Ovary (tissue), 9 donors: ENCODE results near the gene EYS. TPM values are rescaled to one million over a fixed set of nuclear protein-coding genes. Genes with fewer than 3 reads are reported as not detected.

ENCODE experiments used
- DNase-seq, 5 donors: peaks; one replicate each; pipeline ENCODE4 v3.0.0-alpha.2; 2019 to 2020
- H3K27ac ChIP-seq, 2 donors: fragments of 200-600 bp; one replicate each; pipeline versions ENCODE4 v1.5.1 to v1.8.0; 2019 to 2022
- H3K27me3 ChIP-seq: fragments of 200-600 bp; one replicate; pipeline ENCODE4 v1.8.0; 2022
- H3K36me3 ChIP-seq: fragments of 200-600 bp; sonication (generic); one replicate; pipeline ENCODE4 v1.5.1; 2019
- H3K4me1 ChIP-seq: one replicate; pipeline ENCODE4 v1.8.1; 2013; ENCODE audit warnings: mild to moderate bottlenecking, moderate library complexity; ENCODE audit not compliant: insufficient read depth
- H3K4me3 ChIP-seq: fragments of 200-600 bp; sonication (generic); one replicate; pipeline ENCODE4 v1.5.1; 2017
- H3K9me3 ChIP-seq, 2 donors: fragments of 200-600 bp in 1 of 2; sonication (generic) in 1 of 2; one replicate each; pipeline versions ENCODE4 v1.5.1 to v1.8.1; 2013 to 2019; ENCODE audit warnings: mild to moderate bottlenecking in 1 of 2, moderate library complexity in 1 of 2
- CTCF ChIP-seq, 3 donors: fragments of 450-650 bp in 2 of 3; fragments of 200-600 bp in 1 of 3; IDR thresholded peaks; one replicate each; pipeline versions ENCODE4 v1.5.1 to v1.8.0; 2016 to 2022; ENCODE audit warnings: antibody characterized with exemption in 3 of 3, mild to moderate bottlenecking in 1 of 3
- EP300 ChIP-seq: sonication (generic); formaldehyde crosslinking; IDR thresholded peaks from one replicate; pipeline ENCODE4 v1.6.1; 2017; ENCODE audit warnings: antibody characterized with exemption
- POLR2A ChIP-seq: fragments of 450-650 bp; IDR thresholded peaks from one replicate; pipeline ENCODE4 v1.6.1; 2017; ENCODE audit warnings: antibody characterized with exemption, mild to moderate bottlenecking, moderate library complexity
- WGBS, 3 donors: extraction: QIAGEN DNeasy Blood & Tissue Kit in 1 of 3; methylation state at CpG; one replicate each; pipeline versions ENCODE4 v1.1.5 to v1.1.7; 2013 to 2017; 5-methylcytosine and 5-hydroxymethylcytosine counted together
- intact Hi-C, 4 donors: fragments of 100-400 bp; cut with DNase I; formaldehyde crosslinking; loops; one replicate each; pipeline versions ENCODE4 v1.11.0 to v1.15.1; 2022 to 2023
- polyA plus RNA-seq, 2 donors: library from polyadenylated mRNA; stranded (reverse); fragments of 200-250 nt in 1 of 2; fragments of 350-450 nt in 1 of 2; fragmentation: Illumina TruSeq in 1 of 2; extraction: RNeasy Lipid Tissue Mini Kit (QIAGEN cat#74804) in 1 of 2; gene quantifications; one replicate each; pipeline ENCODE4 v1.2.3, GENCODE V29; 2013 to 2014
- total RNA-seq, 7 donors: library from RNA; depleted of rRNA in 2 of 7; stranded (reverse); fragments of >200 nt in 2 of 7; fragmentation: NEBNext Ultra II Directional in 3 of 7; extraction: Animal tissue kit (Norgen Biotek cat#: 25700) in 3 of 7; gene quantifications; one replicate each; pipeline versions ENCODE4 v1.1.0 to v1.2.4, GENCODE V29; 2016 to 2023
- donor health status: DM: no; HTN: no; CAD: no; lungs with moderate emphysema.
- donor health status: DM: no; HTN: no; CAD: no.
- donor health status: Bipolar disorder and iron deficiency.
- donor health status: DM: yes; HTN: yes; CAD: no.
- donor health status: DM: no; HTN: no; CAD: no.
- donor health status: DM: yes; HTN: yes; CAD: no.

Gene EYS
- total and polyA plus RNA-seq, 9 donors = under 0.01 to 0.03 (median 0.01) TPM; not detected in 6

- Histone ChIP-seq H3K36me3 (no peaks in the 10 kb centered on the region), H3K27me3 (no peaks in the 10 kb centered on the region), H3K9me3 (no peaks in the 10 kb centered on the region), H3K4me3 (no peak overlapping the region), H3K4me1 (no peaks in the 10 kb centered on the region), H3K27ac (no peak overlapping the region)
- TF ChIP-seq CTCF (IDR thresholded peaks at IDR 0.05) (no peak), POLR2A (no peak), EP300 (no peak)
- no peak for DNase-seq
- intact Hi-C loops = no loop called here
- WGBS, 3 donors = 90 to 93% (median 90%) methylated on average over 1 of the region's 1 CpG
Measured at GRCh38 chr6:65452333-65452732, 254.7 kb downstream of the EYS start.

DNA sequence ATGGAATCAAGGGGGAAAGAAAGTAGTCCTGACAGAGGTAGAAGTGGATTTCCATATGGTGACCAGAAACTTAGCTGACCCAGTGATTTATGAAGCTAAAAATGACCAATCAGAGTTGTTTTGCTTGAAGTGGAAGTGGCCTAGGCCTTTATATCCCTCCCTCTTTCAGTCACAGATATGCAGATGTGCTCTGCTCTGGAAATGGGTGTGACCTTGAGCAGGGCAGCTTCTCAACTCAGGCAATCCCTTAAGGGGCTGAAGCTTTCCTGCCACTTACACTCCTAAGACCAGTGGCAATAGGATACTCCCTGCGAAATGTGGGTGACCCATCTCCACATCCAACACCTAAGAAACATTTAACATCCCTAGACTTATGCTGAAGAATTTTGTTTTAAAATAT, 256.6 kb downstream of the EYS start:
- intact Hi-C loops = no loop called here
- WGBS, 3 donors = 96 to 97% (median 97%) methylated on average over 1 of the region's 1 CpG
- Histone ChIP-seq H3K36me3 (no peaks in the 10 kb centered on the region), H3K4me3 (no peak overlapping the region), H3K4me1 (no peaks in the 10 kb centered on the region), H3K27ac (no peak overlapping the region), H3K9me3 (no peaks in the 10 kb centered on the region), H3K27me3 (no peaks in the 10 kb centered on the region)
- no peak for TF ChIP-seq CTCF (IDR thresholded peaks at IDR 0.05)
- no peak for TF ChIP-seq POLR2A
- no peak for TF ChIP-seq EP300
- no peak for DNase-seq

DNA sequence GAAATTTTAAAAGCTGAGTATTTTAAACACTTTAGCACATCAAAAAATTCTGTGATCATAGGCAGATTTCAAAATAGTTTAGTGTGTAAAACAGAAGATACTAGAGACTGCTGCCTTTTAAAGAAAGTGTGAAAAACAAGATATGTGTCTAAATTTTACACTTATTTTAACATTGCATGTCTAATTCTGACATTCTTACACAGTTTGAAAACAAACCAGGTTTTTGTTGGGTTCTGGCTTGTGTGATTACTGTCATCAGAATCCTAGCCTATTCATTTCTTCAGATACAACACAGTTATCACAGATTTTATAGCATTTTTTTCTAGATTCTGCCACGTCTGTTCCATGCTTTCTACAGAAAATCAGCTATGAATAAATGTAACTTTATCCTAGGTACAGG, 257.1 kb downstream of the EYS start:
- no peaks in the 10 kb centered on the region for H3K27me3 ChIP-seq
- H3K27ac ChIP-seq = no peak overlapping the region
- no peaks in the 10 kb centered on the region for H3K4me1 ChIP-seq
- H3K4me3 ChIP-seq = no peak overlapping the region
- TF ChIP-seq POLR2A (no peak), EP300 (no peak), CTCF (IDR thresholded peaks at IDR 0.05) (no peak)
- no peak for DNase-seq
- H3K36me3 ChIP-seq = no peaks in the 10 kb centered on the region
- 88 to 90% (median 90%) methylated on average over 1 of the region's 1 CpG for WGBS, 3 donors
- intact Hi-C loops = loop anchor here in 1 of 4 donors (5.0 kb wide), 1 partner anchor 1532 kb away; no protein-coding TSS in a partner anchor
- no peaks in the 10 kb centered on the region for H3K9me3 ChIP-seq

GRCh38 chr6:65448866-65449265, 258.2 kb downstream of the EYS start:
- TF ChIP-seq EP300 (no peak), POLR2A (no peak), CTCF (IDR thresholded peaks at IDR 0.05) (no peak)
- Histone ChIP-seq H3K27me3 (no peaks in the 10 kb centered on the region), H3K36me3 (no peaks in the 10 kb centered on the region), H3K27ac (no peak overlapping the region), H3K9me3 (no peaks in the 10 kb centered on the region), H3K4me1 (no peaks in the 10 kb centered on the region), H3K4me3 (no peak overlapping the region)
- 67 to 72% (median 67%) methylated on average over 1 of the region's 1 CpG for WGBS, 3 donors
- intact Hi-C loops = loop anchor here in 1 of 4 donors (5.0 kb wide), 1 partner anchor 1533 kb away; no protein-coding TSS in a partner anchor
- DNase-seq = no peak
